Prostate gland (tissue), 2 donors: Measurements from ENCODE around the gene SSRP1. TPM values are rescaled to one million over a fixed set of nuclear protein-coding genes. Genes with fewer than 3 reads are reported as not detected.
A peak's percentile ranks its signal among the peaks of the same experiment; 100 is the strongest.
"Not testable (repeated sequence)": the region's sequence is repeated elsewhere in the genome, so short reads cannot be mapped to it uniquely, and the experiment has no call there.

Experiments
- DNase-seq: peaks from one replicate; pipeline ENCODE4 v3.0.0-alpha.2; 2019; ENCODE audit warnings: low spot score
- H3K27ac ChIP-seq, 2 donors: fragments of 200-600 bp; sonication (generic); 2 replicates each; pipeline ENCODE4 v1.5.1; 2017 to 2019
- H3K27me3 ChIP-seq: fragments of 200-600 bp; sonication (generic); replicated peaks from 2 replicates; pipeline ENCODE4 v1.5.1; 2019; ENCODE audit not compliant: insufficient read depth
- H3K36me3 ChIP-seq, 2 donors: fragments of 200-600 bp; sonication (generic); 1 replicate in 1 of 2; 2 replicates in 1 of 2; pipeline versions ENCODE4 v1.5.1 to v1.8.1; 2017 to 2019
- H3K4me1 ChIP-seq: fragments of 200-600 bp; sonication (generic); replicated peaks from 2 replicates; pipeline ENCODE4 v1.5.1; 2019
- H3K4me3 ChIP-seq, 2 donors: fragments of 200-600 bp; sonication (generic); 2 replicates each; pipeline ENCODE4 v1.5.1; 2017 to 2019
- H3K9me3 ChIP-seq: fragments of 200-600 bp; sonication (generic); 2 replicates; pipeline ENCODE4 v1.5.1; 2017
- CTCF ChIP-seq, 4 experiments: fragments of 200-600 bp in 2 of 4; fragments of 450-650 bp in 2 of 4; sonication (generic) in 2 of 4; IDR thresholded peaks; 1 replicate in 3 of 4; 2 replicates in 1 of 4; pipeline ENCODE4 v1.5.1; 2016 to 2019; ENCODE audit warnings: antibody characterized with exemption in 4 of 4, mild to moderate bottlenecking in 2 of 4, moderate library complexity in 2 of 4
- POLR2A ChIP-seq: fragments of 450-650 bp; IDR thresholded peaks from one replicate; pipeline ENCODE4 v1.6.1; 2016; ENCODE audit warnings: antibody characterized with exemption, mild to moderate bottlenecking
- POLR2AphosphoS5 ChIP-seq: sonication (generic); formaldehyde crosslinking; IDR thresholded peaks from one replicate; pipeline ENCODE4 v1.6.1; 2017; ENCODE audit warnings: antibody characterized with exemption
- WGBS: methylation state at CpG from one replicate; pipeline ENCODE4 v1.1.5; 2018; 5-methylcytosine and 5-hydroxymethylcytosine counted together
- intact Hi-C: fragments of 100-400 bp; cut with DNase I; formaldehyde crosslinking; loops from one replicate; pipeline ENCODE4 v1.14.2; 2022
- total RNA-seq, 2 donors: library from RNA; depleted of rRNA; stranded (reverse); fragments of >200 nt; gene quantifications; one replicate each; pipeline ENCODE4 v1.1.0, GENCODE V29; 2016

Gene SSRP1
- total RNA-seq, 2 donors from 2014 or later = 82.6 to 85.4 TPM

DNA sequence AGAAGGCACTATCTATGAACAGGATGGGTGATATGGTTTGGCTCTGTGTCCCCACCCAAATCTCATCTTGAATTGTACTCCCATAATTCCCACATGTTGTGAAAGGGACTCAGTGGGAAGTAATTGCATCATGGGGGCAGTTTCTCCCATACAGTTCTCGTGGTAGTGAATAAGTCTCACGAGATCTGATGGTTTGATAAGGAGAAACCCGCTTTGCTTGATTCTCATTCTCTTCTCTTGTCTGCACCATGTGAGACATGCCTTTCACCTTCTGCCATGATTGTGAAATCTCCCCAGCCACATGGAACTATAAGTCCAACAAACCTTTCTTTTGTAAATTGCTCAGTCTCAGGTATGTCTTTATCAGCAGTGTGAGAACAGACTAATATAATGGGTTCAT is 39.5 kb downstream of the SSRP1 start:
- H3K36me3 ChIP-seq = peaks cover 21 to 24% of the 10 kb centered on the region in 2 donors
- H3K4me1 ChIP-seq, DNase-seq, H3K4me3 ChIP-seq, H3K27ac ChIP-seq, intact Hi-C loops, H3K9me3 ChIP-seq, H3K27me3 ChIP-seq: not testable (repeated sequence)
- TF ChIP-seq POLR2AphosphoS5 = peak; percentile 29
- WGBS = 67% methylated on average over 3 of the region's 3 CpGs

- H3K4me3 ChIP-seq = no peak overlapping the region
- no peaks in the 10 kb centered on the region for H3K9me3 ChIP-seq
- TF ChIP-seq POLR2A (no peak), POLR2AphosphoS5 (no peak), CTCF (IDR thresholded peaks at IDR 0.05) (no peak)
- peak overlapping the region; percentile 43 to 56 for H3K27ac ChIP-seq
- peak; percentile 54 for DNase-seq
- WGBS = 36% methylated on average over 2 of the region's 2 CpGs
- no peaks in the 10 kb centered on the region for H3K27me3 ChIP-seq
- peaks cover 6 to 7% of the 10 kb centered on the region in 2 donors for H3K36me3 ChIP-seq
- no peaks in the 10 kb centered on the region for H3K4me1 ChIP-seq
- intact Hi-C loops = no loop called here
These were observed 41.2 kb downstream of the SSRP1 start for GRCh38 chr11:57294225-57295131.

DNA sequence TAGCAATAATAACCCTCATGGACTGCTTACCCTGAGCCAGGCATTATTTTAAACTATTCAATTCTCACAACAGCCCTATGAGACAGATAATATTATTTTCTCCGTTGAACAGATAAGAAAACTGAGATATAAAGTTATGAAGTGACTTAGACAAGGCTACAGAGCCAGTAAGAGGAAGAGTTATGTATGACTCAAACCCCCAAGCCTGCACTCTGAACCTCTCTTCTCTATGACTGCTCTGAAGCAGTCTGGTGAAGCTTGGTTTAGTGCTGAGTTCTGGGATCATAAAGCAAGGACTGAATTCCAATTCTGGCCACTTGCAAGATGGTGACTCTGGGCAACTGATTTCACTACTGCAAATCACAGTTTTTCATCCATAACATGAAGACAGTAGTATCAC is 45.4 kb downstream of the SSRP1 start:
- 71% methylated on average over 1 of the region's 1 CpG for WGBS

DNA sequence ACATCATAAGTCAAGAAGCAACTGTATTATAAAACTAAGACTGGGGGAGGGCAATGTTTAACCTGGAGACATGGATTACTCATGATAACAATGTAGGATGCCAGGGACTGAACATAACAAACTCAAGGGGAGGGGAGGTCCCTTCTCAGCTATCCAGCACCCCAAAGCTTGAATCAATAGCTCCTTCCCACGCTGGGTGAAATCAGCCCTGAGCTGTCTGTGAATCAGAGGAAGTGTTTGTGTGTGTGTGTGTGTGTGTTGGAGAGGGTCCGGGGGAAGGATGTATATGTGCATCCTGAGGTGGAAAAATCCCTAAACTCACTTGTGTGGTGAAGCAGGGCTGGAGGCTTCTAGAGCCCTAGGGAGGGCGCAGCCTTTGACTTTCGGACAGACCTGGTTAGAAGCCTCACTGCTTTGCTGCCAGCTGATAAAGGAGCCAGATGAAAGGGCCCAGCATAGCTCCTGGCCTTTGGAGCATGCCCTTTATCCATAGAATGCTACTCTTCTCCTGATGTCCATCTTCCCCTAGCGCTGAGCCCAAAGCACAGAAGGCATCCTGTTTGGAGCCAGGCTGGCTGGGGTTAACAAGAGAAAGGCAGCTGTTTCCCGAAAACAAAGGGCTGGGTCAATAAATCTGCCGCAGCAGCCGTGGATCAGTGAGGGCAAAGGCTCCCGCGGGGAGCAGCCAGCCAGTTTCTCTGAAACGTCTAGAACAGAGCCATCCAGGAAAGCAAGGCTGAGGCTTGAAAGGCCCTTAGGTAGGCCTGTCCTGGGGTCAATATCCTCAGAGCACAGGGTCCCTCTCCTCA is 46.7 kb downstream of the SSRP1 start:
- no peaks in the 10 kb centered on the region for H3K4me1 ChIP-seq
- WGBS = 26% methylated on average over 11 of the region's 11 CpGs
- no peaks in the 10 kb centered on the region for H3K36me3 ChIP-seq
- no peaks in the 10 kb centered on the region for H3K9me3 ChIP-seq
- intact Hi-C loops = no loop called here
- no peak for DNase-seq
- H3K27me3 ChIP-seq = no peaks in the 10 kb centered on the region
- H3K4me3 ChIP-seq = no peak overlapping the region
- TF ChIP-seq CTCF (IDR thresholded peaks at IDR 0.05) (no peak), POLR2AphosphoS5 (no peak), POLR2A (no peak)
- no peak overlapping the region for H3K27ac ChIP-seq

More for the DNA sequence above, 45.4 kb downstream of the SSRP1 start:
- TF ChIP-seq CTCF (IDR thresholded peaks at IDR 0.05) (no peak), POLR2AphosphoS5 (no peak), POLR2A (no peak)
- H3K36me3 ChIP-seq = no peaks in the 10 kb centered on the region
- H3K9me3 ChIP-seq = no peaks in the 10 kb centered on the region
- intact Hi-C loops = no loop called here
- H3K27ac ChIP-seq = no peak overlapping the region
- H3K27me3 ChIP-seq = no peaks in the 10 kb centered on the region
- no peak overlapping the region for H3K4me3 ChIP-seq
- no peak for DNase-seq
- H3K4me1 ChIP-seq = no peaks in the 10 kb centered on the region

DNA sequence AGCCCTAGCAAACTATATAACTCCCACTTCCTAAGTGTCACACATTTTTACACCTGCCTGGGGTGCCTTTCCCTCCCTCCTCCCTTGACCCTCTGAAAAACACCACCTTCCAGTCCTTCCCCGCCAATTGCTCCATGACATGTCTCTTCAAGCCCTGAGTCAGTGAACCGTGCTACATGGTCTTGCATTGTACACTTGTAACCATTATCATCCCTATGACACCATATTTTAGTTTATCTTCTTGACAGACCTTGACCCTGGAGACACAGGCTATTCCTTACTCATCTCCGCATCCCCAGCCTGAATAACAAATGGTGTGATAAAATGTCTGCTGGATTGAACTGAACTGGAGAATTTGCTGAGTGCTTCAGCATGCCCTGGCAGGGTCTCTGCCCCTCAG is 47.8 kb downstream of the SSRP1 start:
- DNase-seq = no peak
- TF ChIP-seq CTCF (IDR thresholded peaks at IDR 0.05) = no peak
- no peak for TF ChIP-seq POLR2A
- TF ChIP-seq POLR2AphosphoS5 = no peak
- Histone ChIP-seq H3K4me3 (no peak overlapping the region), H3K4me1 (no peaks in the 10 kb centered on the region), H3K27me3 (no peaks in the 10 kb centered on the region), H3K36me3 (no peaks in the 10 kb centered on the region), H3K27ac (no peak overlapping the region), H3K9me3 (no peaks in the 10 kb centered on the region)
- WGBS = 89% methylated on average over 3 of the region's 3 CpGs
- intact Hi-C loops = no loop called here
